GM12878 (cell line): ENCODE measurements around the gene CDKL2.

Experiments used
- CHD1 ChIP-seq: IDR thresholded peaks from 2 replicates; pipeline ENCODE4 v1.6.1; 2012; ENCODE audit warnings: low read depth, low read length, improper control_type of control experiment
- CREM ChIP-seq: IDR thresholded peaks from 2 replicates; pipeline ENCODE4 v1.6.1; 2014; ENCODE audit warnings: antibody characterized with exemption, low read depth
- EGR1 ChIP-seq, 2 experiments: IDR thresholded peaks; 1 replicate in 1 of 2; 2 replicates in 1 of 2; pipeline ENCODE4 v1.6.1; 2011 to 2012; ENCODE audit warnings: low read depth in 2 of 2, low read length in 2 of 2, borderline replicate concordance in 1 of 2, mild to moderate bottlenecking in 1 of 2, moderate library complexity in 1 of 2
- GABPA ChIP-seq: IDR thresholded peaks from 2 replicates; pipeline ENCODE4 v1.6.1; 2014; ENCODE audit warnings: antibody characterized with exemption, low read depth, mild to moderate bottlenecking, inconsistent platforms
- MAX ChIP-seq: IDR thresholded peaks from 2 replicates; pipeline ENCODE4 v1.6.1; 2012; ENCODE audit warnings: low read depth, low read length, improper control_type of control experiment
- NRF1 ChIP-seq: conservative IDR thresholded peaks from 2 replicates; pipeline ENCODE4 v1.6.1; 2011; ENCODE audit warnings: mild to moderate bottlenecking, low read depth, low read length, improper control_type of control experiment
- PAX5 ChIP-seq: IDR thresholded peaks from 2 replicates; pipeline ENCODE4 v1.6.1; 2011; ENCODE audit warnings: low read depth, low read length, borderline replicate concordance
- POLR2A ChIP-seq: IDR thresholded peaks from 2 replicates; pipeline ENCODE4 v1.6.1; 2011; ENCODE audit warnings: low read depth, mild to moderate bottlenecking, low read length
- RBBP5 ChIP-seq: fragments of 200-600 bp; sonication (generic); conservative IDR thresholded peaks from 2 replicates; pipeline ENCODE4 v1.6.1; 2016
- SUPT20H ChIP-seq: IDR thresholded peaks from 2 replicates; pipeline ENCODE4 v1.6.1; 2011; ENCODE audit warnings: low read depth, mild to moderate bottlenecking, low read length, moderate library complexity, borderline replicate concordance; ENCODE audit not compliant: control insufficient read depth
- ZNF592 ChIP-seq: fragments of 450-650 bp; IDR thresholded peaks from 2 replicates; pipeline ENCODE4 v1.6.1; 2017; ENCODE audit warnings: mild to moderate bottlenecking, moderate library complexity
- TF ChIP-seq, protein P1 (sequence below), 3 experiments: IDR thresholded peaks in 2 of 3; conservative IDR thresholded peaks in 1 of 3; 2 replicates each; pipeline ENCODE4 v1.5.1; 2011; ENCODE audit warnings: low read depth in 3 of 3, low read length in 3 of 3, mild to moderate bottlenecking in 3 of 3, control low read depth in 2 of 3, moderate library complexity in 2 of 3, inconsistent platforms in 1 of 3, mixed read lengths in 1 of 3; ENCODE audit not compliant: control insufficient read depth in 2 of 3, insufficient read depth in 1 of 3; ENCODE audit errors: extremely low read depth in 1 of 3
- TF ChIP-seq, protein P2 (sequence below): fragments of 150-350 bp; IDR thresholded peaks from 2 replicates; pipeline ENCODE4 v1.6.1; 2016; ENCODE audit warnings: low read depth, low read length

DNA sequence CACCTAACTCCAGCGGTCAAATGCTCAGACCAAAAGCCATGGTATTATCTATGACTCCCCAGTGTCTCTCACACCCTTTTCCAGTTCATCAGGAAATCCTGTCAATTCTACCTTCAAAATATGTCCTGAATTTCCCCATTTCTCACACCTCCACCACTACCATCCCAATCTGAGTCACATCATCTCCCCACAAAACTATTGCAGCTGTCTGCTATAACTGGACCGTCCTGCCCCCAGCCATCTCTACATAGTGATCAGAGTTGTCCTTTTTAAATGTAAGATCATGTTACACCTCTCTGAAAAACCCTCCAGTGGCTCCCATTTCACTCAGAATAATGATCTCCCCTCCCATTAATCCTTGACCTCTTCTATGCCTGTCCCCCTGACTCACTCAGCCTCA lies 81.3 kb downstream of the CDKL2 start:
- TF ChIP-seq, protein P1, sequence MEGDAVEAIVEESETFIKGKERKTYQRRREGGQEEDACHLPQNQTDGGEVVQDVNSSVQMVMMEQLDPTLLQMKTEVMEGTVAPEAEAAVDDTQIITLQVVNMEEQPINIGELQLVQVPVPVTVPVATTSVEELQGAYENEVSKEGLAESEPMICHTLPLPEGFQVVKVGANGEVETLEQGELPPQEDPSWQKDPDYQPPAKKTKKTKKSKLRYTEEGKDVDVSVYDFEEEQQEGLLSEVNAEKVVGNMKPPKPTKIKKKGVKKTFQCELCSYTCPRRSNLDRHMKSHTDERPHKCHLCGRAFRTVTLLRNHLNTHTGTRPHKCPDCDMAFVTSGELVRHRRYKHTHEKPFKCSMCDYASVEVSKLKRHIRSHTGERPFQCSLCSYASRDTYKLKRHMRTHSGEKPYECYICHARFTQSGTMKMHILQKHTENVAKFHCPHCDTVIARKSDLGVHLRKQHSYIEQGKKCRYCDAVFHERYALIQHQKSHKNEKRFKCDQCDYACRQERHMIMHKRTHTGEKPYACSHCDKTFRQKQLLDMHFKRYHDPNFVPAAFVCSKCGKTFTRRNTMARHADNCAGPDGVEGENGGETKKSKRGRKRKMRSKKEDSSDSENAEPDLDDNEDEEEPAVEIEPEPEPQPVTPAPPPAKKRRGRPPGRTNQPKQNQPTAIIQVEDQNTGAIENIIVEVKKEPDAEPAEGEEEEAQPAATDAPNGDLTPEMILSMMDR (IDR thresholded peaks at IDR 0.05 in 2 of 3, conservative IDR thresholded peaks at IDR 0.05 in 1 of 3; ENCODE audit: control insufficient read depth in 2 of 3, extremely low read depth in 1 of 3, insufficient read depth in 1 of 3, low read depth in 3 of 3, low read length in 3 of 3): no peak
- TF ChIP-seq NRF1 (no peak), POLR2A (no peak), CREM (no peak), SUPT20H (no peak), MAX (no peak), GABPA (no peak), RBBP5 (no peak), CHD1 (no peak), PAX5 (no peak), EGR1 (IDR thresholded peaks at IDR 0.05; ENCODE audit: borderline replicate concordance in 1 of 2, low read depth in 2 of 2, low read length in 2 of 2) (no peak), ZNF592 (no peak)
- TF ChIP-seq, protein P2, sequence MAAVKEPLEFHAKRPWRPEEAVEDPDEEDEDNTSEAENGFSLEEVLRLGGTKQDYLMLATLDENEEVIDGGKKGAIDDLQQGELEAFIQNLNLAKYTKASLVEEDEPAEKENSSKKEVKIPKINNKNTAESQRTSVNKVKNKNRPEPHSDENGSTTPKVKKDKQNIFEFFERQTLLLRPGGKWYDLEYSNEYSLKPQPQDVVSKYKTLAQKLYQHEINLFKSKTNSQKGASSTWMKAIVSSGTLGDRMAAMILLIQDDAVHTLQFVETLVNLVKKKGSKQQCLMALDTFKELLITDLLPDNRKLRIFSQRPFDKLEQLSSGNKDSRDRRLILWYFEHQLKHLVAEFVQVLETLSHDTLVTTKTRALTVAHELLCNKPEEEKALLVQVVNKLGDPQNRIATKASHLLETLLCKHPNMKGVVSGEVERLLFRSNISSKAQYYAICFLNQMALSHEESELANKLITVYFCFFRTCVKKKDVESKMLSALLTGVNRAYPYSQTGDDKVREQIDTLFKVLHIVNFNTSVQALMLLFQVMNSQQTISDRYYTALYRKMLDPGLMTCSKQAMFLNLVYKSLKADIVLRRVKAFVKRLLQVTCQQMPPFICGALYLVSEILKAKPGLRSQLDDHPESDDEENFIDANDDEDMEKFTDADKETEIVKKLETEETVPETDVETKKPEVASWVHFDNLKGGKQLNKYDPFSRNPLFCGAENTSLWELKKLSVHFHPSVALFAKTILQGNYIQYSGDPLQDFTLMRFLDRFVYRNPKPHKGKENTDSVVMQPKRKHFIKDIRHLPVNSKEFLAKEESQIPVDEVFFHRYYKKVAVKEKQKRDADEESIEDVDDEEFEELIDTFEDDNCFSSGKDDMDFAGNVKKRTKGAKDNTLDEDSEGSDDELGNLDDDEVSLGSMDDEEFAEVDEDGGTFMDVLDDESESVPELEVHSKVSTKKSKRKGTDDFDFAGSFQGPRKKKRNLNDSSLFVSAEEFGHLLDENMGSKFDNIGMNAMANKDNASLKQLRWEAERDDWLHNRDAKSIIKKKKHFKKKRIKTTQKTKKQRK: no peak
